Left renal pelvis (tissue), 4 donors: ENCODE results near the gene TSHZ2. TPM values are rescaled to one million over a fixed set of nuclear protein-coding genes. Genes with fewer than 3 reads are reported as not detected.
"Not testable (repeated sequence)": the region's sequence is repeated elsewhere in the genome, so short reads cannot be mapped to it uniquely, and the experiment has no call there.

Experiments used
- DNase-seq, 4 donors: peaks; one replicate each; pipeline ENCODE4 v3.0.0-alpha.2; 2013; ENCODE audit warnings: low read depth in 4 of 4, low spot score in 3 of 4
- polyA plus RNA-seq, 4 donors: library from polyadenylated mRNA; unstranded; fragments of 120-200 nt; gene quantifications; one replicate each; pipeline ENCODE4 v1.2.1, GENCODE V29; 2013; ENCODE audit not compliant: insufficient read length in 4 of 4

The TSHZ2 gene
- polyA plus RNA-seq, 4 donors: 11.8 to 23.4 (median 14.1) TPM

DNA sequence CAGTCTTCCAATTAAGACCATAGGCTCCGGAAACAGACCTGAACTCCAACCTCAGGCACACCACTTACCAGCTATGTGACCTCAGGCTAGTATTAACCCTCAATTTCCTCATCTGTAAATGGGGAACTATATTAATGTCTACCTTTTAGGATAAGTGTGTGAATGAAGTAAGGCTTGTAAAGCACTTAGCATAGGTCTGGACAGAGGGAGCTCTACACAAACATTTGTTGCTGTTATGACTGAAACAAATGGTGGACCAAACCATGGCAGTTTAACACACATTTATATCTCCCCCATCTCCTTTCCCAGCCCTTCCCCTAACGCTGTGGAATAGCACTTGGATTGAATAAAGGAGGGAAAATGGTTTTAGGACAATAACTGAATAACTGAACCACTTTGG is 48.7 kb downstream of the TSHZ2 start:
- no peak for DNase-seq

GRCh38 chr20:53021934-53022333 is 49.8 kb downstream of the TSHZ2 start:
- no peak for DNase-seq

DNA sequence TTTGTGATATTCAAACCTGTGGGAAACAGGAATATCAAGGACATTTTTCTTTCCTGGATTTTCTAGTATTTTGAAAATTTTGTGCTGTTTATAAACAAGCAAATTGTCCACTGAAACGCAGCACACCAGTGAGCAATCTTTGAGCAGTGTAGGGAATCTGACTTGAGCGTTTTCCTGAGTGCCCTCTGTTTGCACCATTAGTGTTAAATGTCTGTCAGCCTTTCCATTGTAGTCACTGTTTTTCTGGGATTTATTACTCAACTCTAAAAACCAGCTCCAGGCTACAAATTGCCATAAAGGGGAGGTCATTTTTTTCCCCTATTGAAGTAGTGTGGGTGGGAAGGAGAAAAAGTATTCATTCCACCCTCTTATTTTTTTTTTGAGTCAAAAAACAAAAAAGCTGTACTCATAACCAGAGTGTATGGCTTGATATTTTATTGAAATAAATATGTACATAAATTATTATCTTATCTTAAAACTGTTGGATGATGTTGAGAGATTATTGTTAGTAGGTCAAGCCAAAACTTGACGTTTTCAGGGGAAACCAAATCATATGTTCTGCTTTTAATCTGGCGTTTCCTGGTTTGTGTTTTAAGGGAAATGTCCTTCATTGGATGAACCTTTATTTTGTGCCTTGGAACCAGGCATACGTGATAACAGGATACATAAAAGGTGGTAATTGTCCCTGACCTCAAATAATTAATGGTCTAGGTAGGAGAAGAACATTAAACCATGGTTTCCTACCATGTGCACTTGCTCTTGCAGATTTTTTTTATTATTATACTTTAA is 51.8 kb downstream of the TSHZ2 start:
- no peak for DNase-seq

- not testable (repeated sequence) for DNase-seq
Observed at GRCh38 chr20:53024653-53025052, 52.5 kb downstream of the TSHZ2 start.

DNA sequence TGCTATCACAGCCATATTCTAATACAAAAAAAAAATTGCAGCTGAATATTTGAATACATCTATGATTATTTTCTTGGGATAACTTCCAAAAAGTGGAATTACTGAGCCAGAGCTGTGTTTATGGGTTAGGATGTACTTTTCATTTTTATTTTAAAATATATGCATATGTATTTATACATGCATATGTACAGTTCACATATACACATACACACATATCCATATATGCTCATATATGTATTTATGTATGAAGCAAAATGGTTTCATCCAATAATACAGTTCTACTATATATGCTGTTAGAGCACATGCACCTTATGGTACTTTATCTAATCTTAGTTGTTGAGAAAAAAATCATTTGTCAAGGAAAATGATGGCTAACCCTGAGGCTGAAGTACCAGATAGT is 54.9 kb downstream of the TSHZ2 start:
- no peak for DNase-seq

- DNase-seq: no peak
Observed at GRCh38 chr20:53028337-53029007, 56.3 kb downstream of the TSHZ2 start.

- no peak for DNase-seq
Observed at GRCh38 chr20:53030061-53030460, 57.9 kb downstream of the TSHZ2 start.

GRCh38 chr20:53032046-53032445 is 59.9 kb downstream of the TSHZ2 start:
- DNase-seq: no peak

DNA sequence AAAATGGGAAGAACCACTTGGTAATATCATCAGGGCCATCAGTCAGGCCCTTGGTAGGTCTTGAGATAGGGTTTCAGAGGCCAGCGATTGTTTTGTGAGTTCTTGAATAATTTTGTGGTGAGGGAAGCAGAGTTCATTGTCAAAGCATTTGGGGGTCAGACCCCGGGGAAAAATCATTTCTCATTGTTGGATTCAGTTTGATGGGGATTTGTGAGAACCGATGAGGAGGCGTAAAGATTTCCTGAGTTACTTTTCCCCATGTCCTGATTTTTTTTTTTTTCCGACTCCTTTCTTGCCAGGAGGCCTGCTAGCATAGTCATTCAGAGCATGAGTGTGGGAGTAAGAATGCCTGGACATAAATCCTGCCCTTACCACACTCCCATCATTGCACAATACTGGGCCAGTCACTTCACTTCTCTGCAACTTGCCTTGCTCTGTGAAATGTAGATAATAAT is 60.3 kb downstream of the TSHZ2 start:
- no peak for DNase-seq

GRCh38 chr20:53033176-53033575 is 61.0 kb downstream of the TSHZ2 start:
- no peak for DNase-seq

- DNase-seq: no peak
Observed at GRCh38 chr20:53034899-53035298, 62.7 kb downstream of the TSHZ2 start.

DNA sequence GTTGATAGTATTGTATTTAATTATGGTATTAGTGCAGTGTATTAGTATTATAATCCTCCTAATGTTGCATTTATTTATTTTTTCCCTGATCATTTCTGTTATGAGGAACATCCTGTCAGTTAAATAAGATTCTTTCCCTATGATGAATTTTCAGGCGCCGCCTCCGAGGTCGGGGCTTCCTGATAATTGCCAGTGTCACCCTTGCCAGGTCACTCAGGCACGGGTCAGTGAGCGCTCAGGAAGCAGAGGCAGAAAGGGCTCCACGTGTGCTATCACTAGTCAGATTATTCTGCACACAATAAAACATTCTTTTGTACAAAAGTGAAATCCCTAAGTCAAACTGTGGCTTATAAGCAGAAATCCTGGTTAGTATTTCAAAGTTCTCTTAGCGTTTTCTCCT is 64.8 kb downstream of the TSHZ2 start:
- no peak for DNase-seq

DNA sequence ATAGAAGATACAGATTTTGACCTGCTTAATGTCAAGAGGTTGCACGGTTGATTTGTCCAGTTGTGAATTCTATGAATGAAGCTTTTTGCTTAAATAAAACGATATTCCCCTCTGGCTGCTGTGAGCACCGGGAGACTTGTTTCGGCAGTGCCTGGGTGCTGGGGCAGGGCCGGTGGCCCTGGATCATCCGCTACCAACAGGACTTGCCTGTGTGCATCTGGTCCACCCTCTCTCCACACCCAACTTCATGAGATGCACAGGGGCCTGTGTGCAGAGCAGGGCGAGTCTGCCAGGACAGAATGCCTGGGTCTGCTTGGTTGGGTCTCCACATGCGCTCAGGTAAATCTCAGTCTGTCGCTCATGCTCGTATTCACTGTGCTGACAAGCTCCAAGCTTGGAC is 65.5 kb downstream of the TSHZ2 start:
- no peak for DNase-seq

DNA sequence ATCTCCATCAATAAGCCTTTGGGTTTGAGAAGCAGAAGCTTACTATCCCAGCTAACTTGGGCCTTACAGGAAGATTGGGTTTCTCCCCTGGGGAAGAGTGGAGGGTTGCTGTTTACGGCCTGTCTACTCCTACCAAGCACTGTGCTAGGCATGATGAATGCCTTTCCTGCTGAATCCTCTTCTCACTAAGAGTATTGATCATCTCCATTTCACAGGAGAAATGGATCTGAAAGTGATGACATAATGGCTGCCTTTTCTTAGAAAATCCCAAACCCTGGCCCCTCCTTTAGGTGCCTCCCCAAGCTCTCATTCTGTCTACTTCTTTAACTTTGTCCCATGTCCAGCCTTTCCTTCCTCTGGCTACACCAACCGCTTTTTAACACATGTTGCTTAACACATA is 66.1 kb downstream of the TSHZ2 start:
- DNase-seq: no peak

- no peak for DNase-seq
Observed at GRCh38 chr20:53040693-53041589, 68.8 kb downstream of the TSHZ2 start.

- no peak for DNase-seq
Observed at GRCh38 chr20:53042521-53042920, 70.4 kb downstream of the TSHZ2 start.

DNA sequence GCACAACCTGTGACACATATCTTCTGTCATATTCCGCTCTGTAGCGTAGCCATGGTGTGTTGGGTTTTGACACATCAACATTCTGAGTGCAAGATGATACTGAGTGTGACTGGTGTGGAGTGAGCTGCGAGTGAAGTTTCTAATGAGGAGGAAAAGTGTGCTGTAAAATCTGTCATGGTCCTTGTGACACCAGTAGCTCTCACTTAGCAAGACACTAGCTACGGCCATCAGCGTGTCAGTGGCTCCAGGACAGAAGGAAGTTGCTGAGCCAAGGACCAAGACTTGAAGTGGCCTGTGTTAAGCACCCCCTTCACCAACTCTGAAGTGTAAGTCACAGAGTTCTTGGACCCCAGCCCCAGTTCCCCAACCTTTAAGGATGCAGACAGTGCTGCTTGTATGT is 72.1 kb downstream of the TSHZ2 start:
- no peak for DNase-seq

DNA sequence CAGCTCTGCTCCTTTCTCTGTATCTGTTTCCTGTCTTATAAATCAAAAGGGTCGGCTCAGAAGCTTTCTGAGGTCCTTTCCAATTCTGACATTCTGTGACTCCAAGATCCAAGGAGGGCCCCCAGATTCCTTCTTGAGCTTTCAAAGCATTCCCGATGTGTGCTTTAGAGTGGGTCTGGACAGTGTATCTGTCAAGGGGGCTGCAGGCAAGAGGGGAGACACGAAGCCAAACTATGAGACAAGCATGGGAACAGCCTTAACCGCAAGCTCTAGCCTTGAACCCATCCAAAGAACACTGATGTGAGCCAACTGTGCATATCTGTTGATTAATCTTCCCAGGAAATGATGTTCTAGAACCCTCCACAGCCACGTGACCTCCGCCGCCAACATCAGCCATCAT is 73.8 kb downstream of the TSHZ2 start:
- DNase-seq: no peak

- no peak for DNase-seq
Observed at GRCh38 chr20:53047203-53047602, 75.0 kb downstream of the TSHZ2 start.

GRCh38 chr20:53048387-53048786 is 76.2 kb downstream of the TSHZ2 start:
- DNase-seq: no peak

GRCh38 chr20:53050338-53050737 is 78.2 kb downstream of the TSHZ2 start:
- DNase-seq: no peak
